Measurements from ENCODE around the gene RNF31. TPM values are rescaled to one million over a fixed set of nuclear protein-coding genes. Genes with fewer than 3 reads are reported as not detected.
A peak's percentile ranks its signal among the peaks of the same experiment; 100 is the strongest.

Gene RNF31
- total RNA-seq, 2 donors from 2014 or later: 49.1 to 50.3 TPM

DNA sequence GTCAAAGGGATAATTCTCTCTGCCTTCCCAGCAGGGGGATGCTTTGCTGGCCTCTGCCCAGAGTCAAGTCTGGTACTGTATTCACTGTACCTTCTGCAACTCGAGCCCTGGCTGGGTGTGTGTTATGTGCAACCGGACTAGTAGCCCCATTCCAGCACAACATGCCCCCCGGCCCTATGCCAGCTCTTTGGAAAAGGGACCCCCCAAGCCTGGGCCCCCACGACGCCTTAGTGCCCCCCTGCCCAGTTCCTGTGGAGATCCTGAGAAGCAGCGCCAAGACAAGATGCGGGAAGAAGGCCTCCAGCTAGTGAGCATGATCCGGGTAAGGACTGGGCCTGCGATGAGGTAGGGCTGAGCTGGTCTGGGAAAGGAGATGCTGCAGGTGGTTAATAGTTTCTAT lies 3.3 kb downstream of the RNF31 start:
- intact Hi-C loops (cut with DNase I, micrococcal nuclease): no loop called here
- ATAC-seq (no peak), DNase-seq (no peak)

DNA sequence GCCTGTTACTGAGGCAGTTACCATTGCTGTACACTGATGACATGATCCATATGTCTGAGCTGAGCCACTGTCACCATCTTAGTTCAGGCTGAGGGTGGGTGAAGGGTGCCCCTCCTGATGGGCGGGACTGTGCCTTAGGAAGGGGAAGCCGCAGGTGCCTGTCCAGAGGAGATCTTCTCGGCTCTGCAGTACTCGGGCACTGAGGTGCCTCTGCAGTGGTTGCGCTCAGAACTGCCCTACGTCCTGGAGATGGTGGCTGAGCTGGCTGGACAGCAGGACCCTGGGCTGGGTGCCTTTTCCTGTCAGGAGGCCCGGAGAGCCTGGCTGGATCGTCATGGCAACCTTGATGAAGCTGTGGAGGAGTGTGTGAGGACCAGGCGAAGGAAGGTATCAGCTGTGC lies 3.7 kb downstream of the RNF31 start:
- DNase-seq: no peak
- intact Hi-C loops (cut with DNase I, micrococcal nuclease): no loop called here
- no peak for ATAC-seq

DNA sequence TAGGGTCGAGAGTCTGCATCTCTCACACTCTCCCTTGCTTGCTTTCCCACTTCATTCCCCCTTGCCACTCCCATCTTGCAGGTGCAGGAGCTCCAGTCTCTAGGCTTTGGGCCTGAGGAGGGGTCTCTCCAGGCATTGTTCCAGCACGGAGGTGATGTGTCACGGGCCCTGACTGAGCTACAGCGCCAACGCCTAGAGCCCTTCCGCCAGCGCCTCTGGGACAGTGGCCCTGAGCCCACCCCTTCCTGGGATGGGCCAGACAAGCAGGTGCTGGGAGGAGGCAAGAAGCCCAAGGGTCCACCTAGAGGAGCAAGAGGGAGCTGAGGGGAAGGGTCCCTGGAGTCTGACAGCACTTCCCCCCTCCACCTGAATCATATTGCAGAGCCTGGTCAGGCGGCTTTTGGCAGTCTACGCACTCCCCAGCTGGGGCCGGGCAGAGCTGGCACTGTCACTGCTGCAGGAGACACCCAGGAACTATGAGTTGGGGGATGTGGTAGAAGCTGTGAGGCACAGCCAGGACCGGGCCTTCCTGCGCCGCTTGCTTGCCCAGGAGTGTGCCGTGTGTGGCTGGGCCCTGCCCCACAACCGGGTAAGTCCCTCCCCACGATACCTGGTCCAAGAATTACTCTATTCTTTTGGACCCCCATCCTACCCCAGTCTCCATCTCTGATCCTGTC lies 4.2 kb downstream of the RNF31 start:
- no peak for ATAC-seq
- intact Hi-C loops (cut with DNase I, micrococcal nuclease): no loop called here

DNA sequence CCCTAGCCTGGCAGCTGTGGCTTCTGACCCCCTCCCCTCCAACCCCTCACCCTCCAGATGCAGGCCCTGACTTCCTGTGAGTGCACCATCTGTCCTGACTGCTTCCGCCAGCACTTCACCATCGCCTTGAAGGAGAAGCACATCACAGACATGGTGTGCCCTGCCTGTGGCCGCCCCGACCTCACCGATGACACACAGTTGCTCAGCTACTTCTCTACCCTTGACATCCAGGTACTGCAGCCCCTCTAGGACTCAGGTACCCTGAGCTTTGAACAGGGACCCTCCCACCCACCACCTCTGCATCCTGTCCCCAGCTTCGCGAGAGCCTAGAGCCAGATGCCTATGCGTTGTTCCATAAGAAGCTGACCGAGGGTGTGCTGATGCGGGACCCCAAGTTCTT lies 7.8 kb downstream of the RNF31 start:
- DNase-seq (no peak), ATAC-seq (no peak)
- intact Hi-C loops (cut with DNase I, micrococcal nuclease): no loop called here

More for the DNA sequence above, 4.2 kb downstream of the RNF31 start:
- DNase-seq: no peak

DNA sequence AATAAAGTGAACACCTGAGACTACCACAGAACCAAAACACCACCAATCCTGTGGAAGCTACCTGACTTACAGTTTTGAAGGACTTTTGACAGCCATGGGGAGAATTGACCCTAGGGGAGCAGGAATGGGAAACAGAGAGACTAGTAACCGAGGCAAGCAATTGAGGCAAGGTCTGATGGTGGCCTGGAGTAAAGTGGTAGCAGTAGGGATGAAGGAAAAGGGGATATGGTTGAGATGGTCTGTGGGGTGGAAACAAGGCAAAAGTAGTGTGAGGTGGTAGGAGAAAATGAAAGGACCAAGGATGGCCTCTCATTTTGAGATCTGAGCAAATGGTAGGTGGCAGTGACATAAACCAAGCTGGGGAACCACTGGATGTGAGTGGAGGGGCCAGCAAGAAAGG lies 9.5 kb downstream of the RNF31 start:
- intact Hi-C loops (cut with DNase I, micrococcal nuclease): no loop called here
- no peak for DNase-seq

DNA sequence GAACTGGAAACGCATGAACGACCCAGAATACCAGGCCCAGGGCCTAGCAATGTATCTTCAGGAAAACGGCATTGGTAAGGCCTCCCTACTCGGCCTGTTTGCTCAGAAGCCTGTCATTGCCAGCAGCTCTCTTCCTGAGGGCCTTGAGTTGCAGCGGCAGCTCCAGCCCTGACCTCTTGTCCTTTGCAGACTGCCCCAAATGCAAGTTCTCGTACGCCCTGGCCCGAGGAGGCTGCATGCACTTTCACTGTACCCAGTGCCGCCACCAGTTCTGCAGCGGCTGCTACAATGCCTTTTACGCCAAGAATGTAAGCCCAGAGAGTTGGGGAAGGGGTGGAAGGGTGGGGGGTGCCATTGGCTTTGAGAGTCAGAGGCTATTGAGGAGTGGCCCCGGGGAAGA lies 10.0 kb downstream of the RNF31 start:
- no peak for DNase-seq
- ATAC-seq: no peak
- intact Hi-C loops (cut with DNase I, micrococcal nuclease): no loop called here

More for the DNA sequence above, 9.5 kb downstream of the RNF31 start:
- no peak for ATAC-seq

DNA sequence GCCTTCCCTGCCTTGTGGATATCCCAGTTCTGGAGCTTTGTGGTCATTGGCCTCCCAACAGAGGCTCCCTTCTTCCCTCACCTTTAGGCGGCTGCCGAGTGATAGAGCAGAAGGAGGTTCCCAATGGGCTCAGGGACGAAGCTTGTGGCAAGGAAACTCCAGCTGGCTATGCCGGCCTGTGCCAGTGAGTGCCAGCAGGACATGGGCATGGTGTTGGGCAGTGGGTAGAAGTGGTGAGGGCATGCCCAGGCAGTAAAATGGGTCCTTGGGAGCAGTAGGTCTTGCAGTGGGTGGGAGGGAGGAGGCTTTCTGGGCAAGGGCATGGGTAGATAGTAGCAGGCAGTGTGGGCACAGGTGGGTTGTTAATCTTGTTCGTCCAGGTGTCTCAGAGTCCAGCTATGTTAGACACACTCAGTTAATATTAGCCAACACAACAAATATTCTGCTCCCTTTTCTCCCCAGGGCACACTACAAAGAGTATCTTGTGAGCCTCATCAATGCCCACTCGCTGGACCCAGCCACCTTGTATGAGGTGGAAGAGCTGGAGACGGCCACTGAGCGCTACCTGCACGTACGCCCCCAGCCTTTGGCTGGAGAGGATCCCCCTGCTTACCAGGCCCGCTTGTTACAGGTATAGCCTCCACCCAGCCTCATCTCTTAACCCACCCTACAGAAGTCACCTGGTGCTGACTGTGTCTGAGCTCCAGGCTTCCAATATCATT lies 12.6 kb downstream of the RNF31 start:
- intact Hi-C loops (cut with DNase I, micrococcal nuclease): no loop called here
- ATAC-seq: no peak
- no peak for DNase-seq

DNA sequence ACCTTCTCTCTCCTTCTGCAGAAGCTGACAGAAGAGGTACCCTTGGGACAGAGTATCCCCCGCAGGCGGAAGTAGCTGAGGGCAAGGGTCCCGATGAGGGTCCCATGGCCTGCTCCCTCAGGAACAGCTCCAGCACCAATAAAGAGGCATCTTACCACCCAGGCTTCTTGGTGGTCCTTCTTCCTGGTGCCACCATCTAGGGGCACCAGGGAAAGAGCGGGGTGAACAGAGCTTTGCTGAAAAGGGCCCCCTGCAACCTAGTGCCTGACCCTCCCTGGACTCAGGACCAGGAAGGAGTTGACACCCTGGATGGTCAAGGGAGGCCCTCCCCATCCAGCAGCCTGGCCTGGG lies 13.2 kb downstream of the RNF31 start:
- ATAC-seq (peak; percentile 6), DNase-seq (no peak)
- intact Hi-C loops (cut with DNase I, micrococcal nuclease): no loop called here

DNA sequence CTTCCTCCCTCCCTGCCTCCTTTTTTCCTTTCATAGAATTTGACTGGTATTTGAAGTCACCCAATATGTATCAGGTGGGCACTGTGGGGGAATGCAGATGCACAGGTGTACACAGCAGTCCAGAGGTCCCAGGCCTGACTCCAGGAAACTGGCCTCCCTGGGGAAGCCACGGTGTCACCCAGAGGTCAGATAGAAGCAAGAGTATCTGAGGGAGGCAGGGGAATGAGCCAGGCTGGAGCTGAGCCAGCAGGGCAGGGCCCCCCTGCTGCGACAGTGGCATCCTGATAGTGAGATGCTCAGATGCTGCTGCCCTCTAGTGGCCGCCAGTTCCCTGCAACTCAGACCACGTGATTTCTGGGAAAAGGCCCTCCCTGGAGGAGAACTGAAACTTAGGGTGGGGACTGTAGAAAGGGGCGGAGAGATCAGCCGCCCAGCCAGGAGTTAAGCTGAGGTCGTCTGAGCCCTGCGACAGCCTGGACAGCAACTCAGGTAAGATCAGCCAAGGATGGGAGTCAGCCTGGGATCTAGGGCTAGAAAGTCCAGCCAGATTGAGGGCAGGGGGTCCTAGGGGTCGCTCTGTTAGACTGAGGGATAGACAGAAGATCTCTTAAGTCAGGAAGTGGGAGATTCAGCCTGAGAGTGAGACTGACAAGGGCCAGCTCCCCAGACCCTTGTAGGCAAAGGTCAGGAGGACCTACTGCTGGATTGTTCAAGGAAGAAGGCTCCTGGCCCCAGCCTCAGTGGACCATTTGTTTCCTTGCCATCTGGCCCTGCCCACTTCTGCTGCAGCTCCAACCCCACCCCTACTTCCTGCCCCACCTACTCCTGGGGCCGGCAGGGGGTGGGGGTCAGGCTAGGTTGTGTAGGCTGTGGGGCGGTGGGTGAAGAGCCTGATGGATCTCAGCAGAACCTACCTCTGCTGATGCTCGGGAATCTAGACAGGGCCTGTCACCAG lies 13.8 kb downstream of the RNF31 start, which contains the start of gene IRF9:
IRF9 (plus strand) TSS at position 416 of the 955 bp plus-strand sequence. CDS start 880 bp downstream, outside the sequence.
- DNase-seq (peak; percentile 96 to 99), ATAC-seq (peak; percentile 94)
- intact Hi-C loops (cut with DNase I, micrococcal nuclease): no loop called here

DNA sequence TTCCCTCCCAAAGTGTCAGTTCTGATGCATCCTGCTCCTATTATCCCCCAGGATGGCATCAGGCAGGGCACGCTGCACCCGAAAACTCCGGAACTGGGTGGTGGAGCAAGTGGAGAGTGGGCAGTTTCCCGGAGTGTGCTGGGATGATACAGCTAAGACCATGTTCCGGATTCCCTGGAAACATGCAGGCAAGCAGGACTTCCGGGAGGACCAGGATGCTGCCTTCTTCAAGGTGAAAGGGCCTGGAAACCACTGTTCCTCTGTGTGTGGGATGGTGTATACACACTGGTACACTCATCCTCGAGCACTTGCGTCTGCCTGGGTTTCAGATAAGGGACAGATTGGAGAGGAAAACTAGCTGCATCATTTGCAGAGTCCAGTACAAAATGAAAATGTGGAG lies 14.8 kb downstream of the RNF31 start:
- DNase-seq: no peak
- intact Hi-C loops (cut with DNase I, micrococcal nuclease): no loop called here
- no peak for ATAC-seq

DNA sequence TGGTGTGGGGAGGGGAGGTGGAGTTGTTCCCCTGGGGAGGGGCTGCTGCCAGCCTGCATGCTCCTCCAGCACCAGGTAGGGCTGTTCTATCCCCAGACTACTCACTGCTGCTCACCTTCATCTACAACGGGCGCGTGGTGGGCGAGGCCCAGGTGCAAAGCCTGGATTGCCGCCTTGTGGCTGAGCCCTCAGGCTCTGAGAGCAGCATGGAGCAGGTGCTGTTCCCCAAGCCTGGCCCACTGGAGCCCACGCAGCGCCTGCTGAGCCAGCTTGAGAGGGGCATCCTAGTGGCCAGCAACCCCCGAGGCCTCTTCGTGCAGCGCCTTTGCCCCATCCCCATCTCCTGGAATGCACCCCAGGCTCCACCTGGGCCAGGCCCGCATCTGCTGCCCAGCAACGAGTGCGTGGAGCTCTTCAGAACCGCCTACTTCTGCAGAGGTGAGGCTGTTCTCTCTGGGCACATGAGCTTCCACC lies 17.3 kb downstream of the RNF31 start:
- ATAC-seq (no peak), DNase-seq (no peak)
- intact Hi-C loops (cut with DNase I, micrococcal nuclease): no loop called here

DNA sequence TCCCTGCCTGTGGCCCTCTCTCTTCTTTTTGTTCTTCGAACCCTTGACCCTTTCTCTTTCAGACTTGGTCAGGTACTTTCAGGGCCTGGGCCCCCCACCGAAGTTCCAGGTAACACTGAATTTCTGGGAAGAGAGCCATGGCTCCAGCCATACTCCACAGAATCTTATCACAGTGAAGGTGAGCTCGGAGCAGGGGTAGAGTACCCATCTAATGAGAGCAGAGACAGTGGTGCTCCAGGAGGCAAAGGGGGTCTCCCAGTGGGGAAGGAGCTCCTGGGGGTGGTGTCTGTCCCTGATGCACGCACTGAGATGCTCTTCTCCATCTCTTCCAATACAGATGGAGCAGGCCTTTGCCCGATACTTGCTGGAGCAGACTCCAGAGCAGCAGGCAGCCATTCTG lies 18.5 kb downstream of the RNF31 start:
- no peak for DNase-seq
- ATAC-seq: no peak
- intact Hi-C loops (cut with DNase I, micrococcal nuclease): no loop called here

DNA sequence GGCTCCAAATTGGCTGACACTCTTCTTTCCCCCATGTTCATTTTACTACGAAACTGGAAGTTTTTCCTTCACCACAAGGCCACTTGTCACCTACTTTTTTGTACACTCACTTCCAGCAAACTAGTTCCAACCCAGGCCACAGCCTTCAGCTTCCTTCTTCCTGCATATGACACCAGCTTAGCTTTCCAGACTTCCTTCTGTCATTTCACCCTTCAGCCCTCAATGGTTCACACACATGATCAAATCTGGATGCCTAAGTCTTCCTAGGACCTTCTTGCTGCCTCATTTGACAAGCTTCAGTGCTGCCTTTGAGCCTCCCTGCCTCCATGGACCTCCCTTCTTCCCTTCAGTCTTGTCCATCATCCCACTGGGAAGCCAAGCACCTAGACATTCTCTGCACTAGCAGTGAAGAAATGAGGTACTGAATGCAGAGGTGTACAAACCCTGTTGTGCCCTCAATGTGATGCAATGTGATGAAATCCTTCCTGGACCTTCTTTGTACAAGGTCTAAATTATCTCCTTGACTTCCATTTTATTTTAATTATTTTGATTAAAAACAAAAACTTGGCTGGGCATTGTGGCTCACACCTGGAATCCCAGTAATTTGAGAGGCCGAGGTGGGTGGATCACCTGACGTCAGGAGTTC lies 20.3 kb downstream of the RNF31 start:
- DNase-seq (no peak), ATAC-seq (no peak)
- intact Hi-C loops (cut with DNase I, micrococcal nuclease): no loop called here

DNA sequence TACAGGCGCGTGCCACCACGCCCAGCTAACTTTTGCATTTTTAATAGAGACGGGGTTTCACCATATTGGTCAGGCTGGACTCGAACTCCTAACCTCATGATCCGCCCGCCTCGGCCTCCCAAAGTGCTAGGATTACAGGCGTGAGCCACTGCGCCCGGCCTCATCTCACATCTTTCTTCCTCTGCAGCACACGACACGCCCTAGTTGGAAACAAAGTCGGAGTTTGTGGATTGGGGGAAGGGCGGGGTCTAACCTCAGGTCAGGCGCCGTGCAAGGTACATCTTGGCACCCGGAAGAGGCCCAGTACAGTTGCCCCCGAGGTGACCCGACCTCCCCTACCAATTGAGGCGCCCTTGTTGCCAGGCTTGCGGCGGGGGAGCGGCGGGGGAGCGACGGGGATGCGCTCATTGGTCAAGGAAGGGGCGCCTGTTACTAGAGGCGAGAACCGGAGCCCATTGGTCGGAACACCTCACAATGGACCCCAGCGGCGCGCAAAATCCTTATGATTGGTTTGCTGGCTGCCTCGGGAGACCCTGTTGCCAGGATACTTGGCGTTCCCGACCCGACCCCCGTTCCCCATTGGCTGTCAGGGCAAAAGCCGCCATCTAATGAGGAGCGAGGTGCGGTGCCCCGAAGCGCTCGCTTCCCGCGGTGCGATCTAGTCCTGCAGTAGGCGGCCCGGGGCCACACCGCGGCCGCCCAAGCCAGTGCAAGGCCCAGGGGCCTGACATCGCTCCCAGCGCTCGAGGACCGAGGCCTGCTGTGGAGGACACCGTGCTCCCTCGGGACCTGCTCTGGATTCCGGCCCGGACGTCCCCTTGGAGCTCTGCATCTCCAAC lies 24.3 kb downstream of the RNF31 start, which contains the start of gene REC8:
REC8 (plus strand) TSS at position 659 of the 839 bp plus-strand sequence. CDS start 473 bp downstream, outside the sequence.
- intact Hi-C loops (cut with DNase I, micrococcal nuclease): no loop called here
- peak; percentile 42 for ATAC-seq

DNA sequence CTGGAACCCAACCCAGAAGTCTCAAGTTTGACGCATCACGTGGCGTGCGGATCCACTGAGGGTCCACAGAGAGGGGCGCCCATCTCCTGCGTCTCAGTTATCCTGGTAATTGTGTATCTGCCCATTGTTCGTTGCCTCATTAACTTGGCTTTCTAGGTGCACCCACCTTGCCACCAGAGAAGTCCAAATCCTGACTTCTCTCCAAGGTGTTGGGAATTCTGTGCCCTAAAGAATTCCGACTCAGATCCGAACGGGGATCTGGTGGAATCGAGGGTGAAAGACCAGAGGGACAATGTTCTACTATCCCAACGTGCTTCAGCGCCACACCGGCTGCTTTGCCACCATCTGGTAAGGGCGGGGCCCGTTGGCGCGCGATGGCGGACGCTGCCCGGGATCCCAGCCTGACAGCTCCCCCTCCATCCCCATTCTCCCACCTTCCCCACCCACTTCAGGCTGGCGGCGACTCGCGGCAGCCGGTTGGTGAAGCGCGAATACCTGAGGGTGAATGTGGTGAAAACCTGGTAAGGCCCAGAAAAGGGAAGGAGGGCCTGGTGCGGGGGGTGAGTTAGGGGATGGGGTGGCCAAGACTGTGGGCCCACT lies 25.1 kb downstream of the RNF31 start:
- ATAC-seq: no peak

More for the DNA sequence above, 24.3 kb downstream of the RNF31 start, which contains the start of gene REC8:
- DNase-seq: peak; percentile 58 to 75

DNA sequence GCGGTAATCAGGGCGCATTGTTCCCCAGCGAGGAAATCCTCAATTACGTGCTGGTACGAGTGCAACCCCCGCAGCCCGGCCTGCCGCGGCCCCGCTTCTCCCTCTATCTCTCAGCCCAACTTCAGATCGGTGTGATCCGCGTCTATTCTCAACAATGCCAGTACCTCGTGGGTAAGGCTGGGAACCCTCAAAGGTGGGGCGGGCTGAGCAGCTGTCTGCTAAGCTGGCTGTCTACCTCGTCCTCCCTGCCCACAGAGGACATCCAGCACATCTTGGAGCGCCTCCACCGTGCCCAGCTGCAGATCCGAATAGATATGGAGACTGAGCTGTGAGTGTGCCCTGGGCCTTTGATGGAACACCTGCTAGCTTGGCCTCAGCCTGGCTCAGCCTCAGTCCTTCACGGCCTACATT lies 25.6 kb downstream of the RNF31 start:
- intact Hi-C loops (cut with DNase I, micrococcal nuclease): no loop called here
- ATAC-seq: no peak
- no peak for DNase-seq

More for the DNA sequence above, 25.1 kb downstream of the RNF31 start:
- no peak for DNase-seq
- intact Hi-C loops (cut with DNase I, micrococcal nuclease): no loop called here

DNA sequence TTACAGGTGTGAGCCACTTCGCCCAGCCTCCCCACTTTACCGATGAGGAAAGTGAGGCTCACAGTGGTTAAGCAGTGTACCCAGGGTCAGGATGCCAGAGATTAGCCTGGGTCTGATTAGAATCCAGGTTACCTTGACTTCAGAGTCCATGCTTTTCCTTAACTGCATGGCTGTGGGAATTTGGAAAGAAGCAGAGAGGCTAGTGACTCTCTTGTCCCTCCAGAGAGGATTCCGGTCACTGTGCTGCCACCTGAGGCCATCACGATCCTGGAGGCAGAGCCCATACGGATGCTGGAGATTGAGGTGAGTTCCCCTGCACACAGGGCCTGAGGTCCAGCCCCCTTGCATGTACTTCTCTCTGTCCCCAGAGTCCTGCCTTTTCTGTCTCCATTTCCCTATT lies 29.3 kb downstream of the RNF31 start:
- DNase-seq (no peak), ATAC-seq (no peak)
- intact Hi-C loops (cut with DNase I, micrococcal nuclease): no loop called here

All from left colon (tissue), 2 donors.